ENCODE results near the gene TSTD1.

- no peak for TF ChIP-seq CTCF (IDR thresholded peaks at IDR 0.05)
- TF ChIP-seq POLR2A (IDR thresholded peaks at IDR 0.05): no peak
Measured at GRCh38 chr1:161072751-161073449, 34.1 kb upstream of the TSTD1 start.
